ENCODE data around the gene TMEM178B.

Gene TMEM178B

DNA sequence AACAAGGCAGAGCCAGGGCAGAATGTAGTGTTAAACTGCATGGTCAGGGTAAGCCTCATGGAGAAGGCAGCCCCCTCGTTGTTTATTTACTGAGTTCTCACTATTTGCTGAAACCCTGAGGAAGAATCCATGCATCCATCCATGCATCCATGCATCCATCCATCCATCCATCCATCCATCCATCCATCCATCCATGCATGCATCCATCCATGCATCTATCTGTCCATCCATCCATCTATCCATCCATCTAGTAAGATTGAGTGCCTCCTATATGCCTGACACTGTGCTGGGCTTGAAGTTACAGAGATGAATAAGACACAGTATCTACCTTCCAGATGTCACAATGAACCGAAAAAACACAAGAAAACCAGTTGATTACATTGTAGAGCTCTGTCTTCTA, 275.9 kb downstream of the TMEM178B start:
- TF ChIP-seq, protein P1, sequence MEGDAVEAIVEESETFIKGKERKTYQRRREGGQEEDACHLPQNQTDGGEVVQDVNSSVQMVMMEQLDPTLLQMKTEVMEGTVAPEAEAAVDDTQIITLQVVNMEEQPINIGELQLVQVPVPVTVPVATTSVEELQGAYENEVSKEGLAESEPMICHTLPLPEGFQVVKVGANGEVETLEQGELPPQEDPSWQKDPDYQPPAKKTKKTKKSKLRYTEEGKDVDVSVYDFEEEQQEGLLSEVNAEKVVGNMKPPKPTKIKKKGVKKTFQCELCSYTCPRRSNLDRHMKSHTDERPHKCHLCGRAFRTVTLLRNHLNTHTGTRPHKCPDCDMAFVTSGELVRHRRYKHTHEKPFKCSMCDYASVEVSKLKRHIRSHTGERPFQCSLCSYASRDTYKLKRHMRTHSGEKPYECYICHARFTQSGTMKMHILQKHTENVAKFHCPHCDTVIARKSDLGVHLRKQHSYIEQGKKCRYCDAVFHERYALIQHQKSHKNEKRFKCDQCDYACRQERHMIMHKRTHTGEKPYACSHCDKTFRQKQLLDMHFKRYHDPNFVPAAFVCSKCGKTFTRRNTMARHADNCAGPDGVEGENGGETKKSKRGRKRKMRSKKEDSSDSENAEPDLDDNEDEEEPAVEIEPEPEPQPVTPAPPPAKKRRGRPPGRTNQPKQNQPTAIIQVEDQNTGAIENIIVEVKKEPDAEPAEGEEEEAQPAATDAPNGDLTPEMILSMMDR (IDR thresholded peaks at IDR 0.05; ENCODE audit: unreplicated experiment in 3 of 3): no peak
- Mint-ChIP-seq H3K9me3 (no peaks in the 10 kb centered on the region), H3K27ac (no peak overlapping the region), H3K36me3 (ENCODE audit: low read depth) (no peaks in the 10 kb centered on the region), H3K27me3 (ENCODE audit: low read depth) (no peaks in the 10 kb centered on the region), H3K4me1 (no peaks in the 10 kb centered on the region), H3K4me3 (no peak overlapping the region)

DNA sequence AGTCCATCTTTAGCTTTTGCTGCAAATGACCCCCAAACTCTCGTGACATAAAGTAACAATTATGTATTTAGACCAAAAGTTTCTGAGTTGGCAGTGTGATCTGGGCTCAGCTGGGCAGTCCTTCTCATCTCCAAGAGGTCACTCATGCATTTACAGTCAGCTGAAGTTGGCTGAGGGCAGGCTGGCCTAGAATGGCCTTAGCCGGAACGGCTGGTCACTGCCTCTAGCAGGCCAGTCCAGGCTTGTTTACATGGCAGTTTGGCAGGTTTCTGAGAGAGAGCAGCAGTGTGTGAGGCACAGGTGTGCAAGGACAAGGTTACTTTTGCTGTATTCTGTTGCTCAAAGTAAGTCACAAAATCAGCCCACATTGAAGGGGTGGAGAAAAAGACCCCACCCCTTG, 277.3 kb downstream of the TMEM178B start:
- H3K36me3 Mint-ChIP-seq (ENCODE audit: low read depth): no peaks in the 10 kb centered on the region
- no peaks in the 10 kb centered on the region for H3K4me1 Mint-ChIP-seq
- no peaks in the 10 kb centered on the region for H3K9me3 Mint-ChIP-seq
- no peaks in the 10 kb centered on the region for H3K27me3 Mint-ChIP-seq (ENCODE audit: low read depth)
- H3K4me3 Mint-ChIP-seq: no peak overlapping the region
- no peak overlapping the region for H3K27ac Mint-ChIP-seq
- TF ChIP-seq, protein P1 (IDR thresholded peaks at IDR 0.05; ENCODE audit: unreplicated experiment in 3 of 3): no peak

DNA sequence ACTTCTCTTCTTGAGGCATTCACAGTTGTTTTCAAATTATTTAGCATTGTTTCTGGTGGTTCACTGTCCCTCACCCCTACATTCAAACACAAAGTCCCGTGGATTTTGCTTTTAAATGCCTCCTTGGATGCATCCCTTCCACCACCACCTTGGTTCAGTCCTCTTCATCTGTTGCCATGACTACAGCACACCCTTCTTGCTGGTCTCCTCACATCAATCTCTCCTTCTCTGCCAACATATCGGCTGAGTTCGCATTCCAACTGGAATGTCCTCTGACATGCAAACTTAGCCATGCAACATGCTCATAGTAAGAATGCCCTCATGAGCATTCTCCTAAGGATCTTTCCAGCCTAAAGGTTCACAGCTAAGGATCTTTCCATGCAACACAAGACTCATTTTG, 279.1 kb downstream of the TMEM178B start:
- Mint-ChIP-seq H3K4me3 (no peak overlapping the region), H3K27me3 (ENCODE audit: low read depth) (peaks cover 3% of the 10 kb centered on the region), H3K36me3 (ENCODE audit: low read depth) (no peaks in the 10 kb centered on the region), H3K4me1 (no peaks in the 10 kb centered on the region), H3K27ac (no peak overlapping the region), H3K9me3 (no peaks in the 10 kb centered on the region)
- TF ChIP-seq, protein P1 (IDR thresholded peaks at IDR 0.05; ENCODE audit: unreplicated experiment in 3 of 3): no peak

DNA sequence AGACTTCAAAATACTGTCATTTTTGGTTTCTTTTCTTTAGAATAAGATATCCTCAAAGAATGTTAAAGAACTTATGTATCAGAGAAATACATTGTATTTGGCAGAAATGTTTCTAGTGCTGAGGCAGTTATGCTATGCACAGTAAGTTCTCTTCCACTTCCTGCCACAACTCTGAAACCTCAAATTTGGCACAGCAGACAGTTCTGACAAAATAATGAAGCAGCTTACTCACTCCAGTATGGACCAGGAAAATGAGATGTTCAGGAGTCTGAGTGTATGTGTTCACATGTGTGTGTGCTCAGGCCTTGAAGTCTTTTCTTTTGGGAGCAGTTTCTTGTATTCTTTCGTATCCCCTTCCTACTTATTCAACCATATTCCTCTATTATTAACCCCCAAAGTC, 280.4 kb downstream of the TMEM178B start:
- H3K9me3 Mint-ChIP-seq: no peaks in the 10 kb centered on the region
- no peak overlapping the region for H3K27ac Mint-ChIP-seq
- H3K4me3 Mint-ChIP-seq: no peak overlapping the region
- H3K4me1 Mint-ChIP-seq: no peaks in the 10 kb centered on the region
- H3K36me3 Mint-ChIP-seq (ENCODE audit: low read depth): no peaks in the 10 kb centered on the region
- H3K27me3 Mint-ChIP-seq (ENCODE audit: low read depth): peaks cover 3% of the 10 kb centered on the region
- TF ChIP-seq, protein P1 (IDR thresholded peaks at IDR 0.05; ENCODE audit: unreplicated experiment in 3 of 3): no peak

DNA sequence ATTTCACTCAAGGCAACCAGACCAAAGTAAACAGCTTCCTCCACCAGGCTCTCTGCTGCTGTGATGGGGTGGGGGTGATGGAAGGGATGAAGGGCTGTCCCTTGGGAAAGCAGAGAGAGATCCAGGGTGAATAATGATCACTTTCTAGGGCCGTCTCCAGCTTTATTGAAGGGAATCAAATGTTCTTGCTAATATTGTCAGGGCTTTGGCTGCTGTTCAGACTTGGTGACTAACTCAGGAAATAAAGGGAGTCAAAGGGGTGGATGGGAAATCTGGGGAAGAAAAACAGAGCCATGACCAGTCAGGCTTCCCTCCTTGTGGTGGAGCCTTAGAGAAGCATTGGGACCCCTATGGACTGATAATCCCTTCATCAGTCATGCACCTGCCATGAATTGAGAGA, 281.2 kb downstream of the TMEM178B start:
- H3K4me1 Mint-ChIP-seq: no peaks in the 10 kb centered on the region
- no peak overlapping the region for H3K27ac Mint-ChIP-seq
- TF ChIP-seq, protein P1 (IDR thresholded peaks at IDR 0.05; ENCODE audit: unreplicated experiment in 3 of 3): no peak

DNA sequence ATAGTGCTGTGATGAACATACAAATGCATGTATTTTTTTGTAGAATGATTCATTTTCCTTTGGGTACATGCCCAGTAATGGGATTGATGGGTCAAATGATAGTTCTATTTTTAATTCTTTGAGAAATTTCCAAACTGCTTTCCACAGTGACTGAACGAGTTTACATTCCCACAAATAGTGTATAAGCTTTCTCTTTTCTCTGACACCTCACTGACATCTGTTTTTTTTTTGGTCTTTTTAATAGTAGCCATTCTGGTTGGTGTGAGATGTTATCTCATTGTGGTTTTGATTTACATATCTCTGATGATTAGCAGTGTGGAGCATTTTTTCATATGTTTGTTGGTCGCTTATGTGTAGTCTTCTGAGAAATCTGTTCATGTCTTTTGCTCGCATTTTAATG, 282.3 kb downstream of the TMEM178B start:
- H3K4me1 Mint-ChIP-seq: no peaks in the 10 kb centered on the region
- no peaks in the 10 kb centered on the region for H3K9me3 Mint-ChIP-seq
- TF ChIP-seq, protein P1 (IDR thresholded peaks at IDR 0.05; ENCODE audit: unreplicated experiment in 3 of 3): no peak
- H3K27ac Mint-ChIP-seq: no peak overlapping the region
- H3K27me3 Mint-ChIP-seq (ENCODE audit: low read depth): peaks cover 3% of the 10 kb centered on the region
- H3K36me3 Mint-ChIP-seq (ENCODE audit: low read depth): no peaks in the 10 kb centered on the region
- no peak overlapping the region for H3K4me3 Mint-ChIP-seq

More for the DNA sequence above, 281.2 kb downstream of the TMEM178B start:
- Mint-ChIP-seq H3K27me3 (ENCODE audit: low read depth) (peaks cover 3% of the 10 kb centered on the region), H3K36me3 (ENCODE audit: low read depth) (no peaks in the 10 kb centered on the region), H3K4me3 (no peak overlapping the region), H3K9me3 (no peaks in the 10 kb centered on the region)
